H9 (cell line): ENCODE data around the gene DBNL. TPM values are rescaled to one million over a fixed set of nuclear protein-coding genes. Genes with fewer than 3 reads are reported as not detected.
"Not testable (repeated sequence)": the region's sequence is repeated elsewhere in the genome, so short reads cannot be mapped to it uniquely, and the experiment has no call there.

Source experiments
- DNase-seq: peaks from one replicate; pipeline ENCODE4 v3.0.0-alpha.2; 2017
- H2AFZ ChIP-seq: one replicate; pipeline ENCODE4 v1.6.1; 2013; ENCODE audit warnings: mild to moderate bottlenecking, low read length, control low read depth, moderate library complexity
- H2AK5ac ChIP-seq: 2 replicates; pipeline ENCODE4 v1.6.1; 2013; ENCODE audit warnings: low read length, control low read depth, mixed read lengths; ENCODE audit not compliant: insufficient read length
- H2BK120ac ChIP-seq: one replicate; pipeline ENCODE4 v1.6.1; 2013; ENCODE audit warnings: low read depth, mild to moderate bottlenecking, low read length, control low read depth, inconsistent platforms; ENCODE audit not compliant: poor library complexity, severe bottlenecking
- H2BK12ac ChIP-seq: 2 replicates; pipeline ENCODE4 v1.6.1; 2013; ENCODE audit warnings: low read length, control low read depth, mixed read lengths, low read depth; ENCODE audit not compliant: insufficient read length
- H2BK15ac ChIP-seq: 2 replicates; pipeline ENCODE4 v1.6.1; 2013; ENCODE audit warnings: low read depth, low read length, control low read depth
- H2BK20ac ChIP-seq: one replicate; pipeline ENCODE4 v1.6.1; 2013; ENCODE audit warnings: low read depth, mild to moderate bottlenecking, low read length, control low read depth, inconsistent platforms; ENCODE audit not compliant: poor library complexity, severe bottlenecking
- H2BK5ac ChIP-seq: 2 replicates; pipeline ENCODE4 v1.6.1; 2013; ENCODE audit warnings: low read length, control low read depth, mixed read lengths; ENCODE audit not compliant: insufficient read length
- H3K14ac ChIP-seq: 2 replicates; pipeline ENCODE4 v1.6.1; 2013; ENCODE audit warnings: low read length, control low read depth; ENCODE audit not compliant: insufficient read depth
- H3K18ac ChIP-seq: 2 replicates; pipeline ENCODE4 v1.6.1; 2013; ENCODE audit warnings: low read depth, mild to moderate bottlenecking, mixed read lengths, low read length, control low read depth; ENCODE audit not compliant: insufficient read length
- H3K23ac ChIP-seq: 2 replicates; pipeline ENCODE4 v1.6.1; 2013; ENCODE audit warnings: low read length, control low read depth, mixed read lengths, low read depth; ENCODE audit not compliant: insufficient read length
- H3K23me2 ChIP-seq: 2 replicates; pipeline ENCODE4 v1.6.1; 2013; ENCODE audit warnings: low read depth, mild to moderate bottlenecking, mixed read lengths, low read length, control low read depth; ENCODE audit not compliant: insufficient read length, poor library complexity, severe bottlenecking
- H3K27ac ChIP-seq: 2 replicates; pipeline ENCODE4 v1.5.1; 2013; ENCODE audit warnings: low read length, control low read depth, mixed read lengths, low read depth; ENCODE audit not compliant: insufficient read length
- H3K27me3 ChIP-seq: 2 replicates; pipeline ENCODE4 v1.6.1; 2013; ENCODE audit warnings: low read length, control low read depth, inconsistent platforms; ENCODE audit not compliant: insufficient read depth
- H3K4ac ChIP-seq: 2 replicates; pipeline ENCODE4 v1.6.1; 2013; ENCODE audit warnings: low read depth, mild to moderate bottlenecking, control low read depth, inconsistent platforms, low read length, moderate library complexity
- H3K4me1 ChIP-seq: 2 replicates; pipeline ENCODE4 v1.6.1; 2013; ENCODE audit warnings: low read length, control low read depth, inconsistent platforms; ENCODE audit not compliant: insufficient read depth
- H3K4me2 ChIP-seq: 2 replicates; pipeline ENCODE4 v1.6.1; 2013; ENCODE audit warnings: low read length, control low read depth, mixed read lengths; ENCODE audit not compliant: insufficient read length, insufficient read depth
- H3K56ac ChIP-seq: 2 replicates; pipeline ENCODE4 v1.6.1; 2013; ENCODE audit warnings: low read depth, mild to moderate bottlenecking, mixed read lengths, low read length, control low read depth; ENCODE audit not compliant: insufficient read length
- H3K79me1 ChIP-seq: 2 replicates; pipeline ENCODE4 v1.6.1; 2013; ENCODE audit warnings: low read depth, mild to moderate bottlenecking, moderate library complexity, low read length, control low read depth, inconsistent platforms; ENCODE audit not compliant: insufficient read depth, poor library complexity, severe bottlenecking
- H3K79me2 ChIP-seq: 2 replicates; pipeline ENCODE4 v1.6.1; 2013; ENCODE audit warnings: low read length, control low read depth, inconsistent platforms; ENCODE audit not compliant: insufficient read depth
- H3K9ac ChIP-seq: 2 replicates; pipeline ENCODE4 v1.6.1; 2013; ENCODE audit warnings: low read length, control low read depth, mixed read lengths; ENCODE audit not compliant: insufficient read length; ENCODE audit errors: extremely low read depth
- H3K9me3 ChIP-seq: one replicate; pipeline ENCODE4 v1.6.1; 2013; ENCODE audit warnings: low read depth, low read length, inconsistent platforms; ENCODE audit not compliant: control insufficient read depth
- H3T11ph ChIP-seq: one replicate; pipeline ENCODE4 v1.6.1; 2013; ENCODE audit warnings: mild to moderate bottlenecking, low read length, control low read depth, inconsistent platforms
- H4K20me1 ChIP-seq: one replicate; pipeline ENCODE4 v1.6.1; 2013; ENCODE audit not compliant: control insufficient read depth, insufficient read length, insufficient read depth
- H4K5ac ChIP-seq: 2 replicates; pipeline ENCODE4 v1.6.1; 2013; ENCODE audit warnings: low read depth, mild to moderate bottlenecking, mixed read lengths, low read length, control low read depth; ENCODE audit not compliant: insufficient read length
- H4K8ac ChIP-seq: replicated peaks from 2 replicates; pipeline ENCODE4 v1.6.1; 2013; ENCODE audit warnings: low read length, control low read depth, mixed read lengths, low read depth; ENCODE audit not compliant: insufficient read length
- H4K91ac ChIP-seq: 2 replicates; pipeline ENCODE4 v1.6.1; 2013; ENCODE audit warnings: low read depth, mild to moderate bottlenecking, moderate library complexity, mixed read lengths, low read length, control low read depth; ENCODE audit not compliant: insufficient read length
- H3K27ac Mint-ChIP-seq, 3 experiments: 2 replicates in 2 of 3; 3 replicates in 1 of 3; pipeline ENCODE4 v1.8.0; 2020 to 2021; ENCODE audit warnings: mixed read lengths in 3 of 3, mild to moderate bottlenecking in 1 of 3, moderate library complexity in 1 of 3
- H3K27me3 Mint-ChIP-seq: 2 replicates; pipeline ENCODE4 v1.8.0; 2021; ENCODE audit warnings: low read depth, mild to moderate bottlenecking, moderate library complexity, mixed read lengths
- H3K36me3 Mint-ChIP-seq, 3 experiments: 2 replicates in 2 of 3; 3 replicates in 1 of 3; pipeline ENCODE4 v1.8.0; 2020 to 2021; ENCODE audit warnings: low read depth in 3 of 3, mixed read lengths in 3 of 3; ENCODE audit not compliant: insufficient read depth in 1 of 3
- H3K4me1 Mint-ChIP-seq, 2 experiments: 2 replicates each; pipeline ENCODE4 v1.8.0; 2020; ENCODE audit warnings: mixed read lengths in 2 of 2
- H3K4me3 Mint-ChIP-seq, 2 experiments: 2 replicates in 1 of 2; 3 replicates in 1 of 2; pipeline ENCODE4 v1.8.0; 2020 to 2021; ENCODE audit warnings: mild to moderate bottlenecking in 2 of 2, mixed read lengths in 2 of 2, moderate library complexity in 1 of 2
- H3K9me3 Mint-ChIP-seq, 2 experiments: 2 replicates in 1 of 2; 3 replicates in 1 of 2; pipeline ENCODE4 v1.8.0; 2020; ENCODE audit warnings: mild to moderate bottlenecking in 2 of 2, mixed read lengths in 2 of 2, moderate library complexity in 1 of 2
- WGBS: extraction: QIAGEN DNeasy Blood & Tissue Kit; methylation state at CpG from one replicate; pipeline ENCODE4 v1.1.7; 2013; ENCODE audit warnings: missing lambda C conversion rate, low lambda C conversion rate, mixed read lengths; ENCODE audit not compliant: insufficient read length; ENCODE audit errors: extremely low coverage; 5-methylcytosine and 5-hydroxymethylcytosine counted together
- total RNA-seq: library from RNA; stranded (reverse); gene quantifications from 2 replicates; pipeline ENCODE4 v1.2.1, GENCODE V29; 2021

Gene DBNL
- total RNA-seq, 1 experiment from 2014 or later = 51.3 TPM

GRCh38 chr7:44033971-44034844 is 10.3 kb upstream of the DBNL start:
- not testable (repeated sequence) for H3K27ac ChIP-seq, H4K20me1 ChIP-seq, H2BK12ac ChIP-seq, H3K14ac ChIP-seq, H3K4me1 Mint-ChIP-seq, H2AK5ac ChIP-seq, H3K27ac Mint-ChIP-seq, H3T11ph ChIP-seq, H3K4me1 ChIP-seq, H2BK20ac ChIP-seq, H4K91ac ChIP-seq, DNase-seq, H3K4ac ChIP-seq, H4K8ac ChIP-seq, H3K27me3 ChIP-seq, H2BK5ac ChIP-seq, H3K9me3 Mint-ChIP-seq, H3K27me3 Mint-ChIP-seq, H3K9me3 ChIP-seq, H4K5ac ChIP-seq, H3K23me2 ChIP-seq, H3K56ac ChIP-seq, H3K4me3 Mint-ChIP-seq, H3K9ac ChIP-seq, H3K18ac ChIP-seq, H3K79me1 ChIP-seq, H3K79me2 ChIP-seq, H2BK15ac ChIP-seq, H3K4me2 ChIP-seq, H3K36me3 Mint-ChIP-seq, H2BK120ac ChIP-seq, H3K23ac ChIP-seq, H2AFZ ChIP-seq
- no CpG with 5 or more reads among the region's 18 CpGs for WGBS

DNA sequence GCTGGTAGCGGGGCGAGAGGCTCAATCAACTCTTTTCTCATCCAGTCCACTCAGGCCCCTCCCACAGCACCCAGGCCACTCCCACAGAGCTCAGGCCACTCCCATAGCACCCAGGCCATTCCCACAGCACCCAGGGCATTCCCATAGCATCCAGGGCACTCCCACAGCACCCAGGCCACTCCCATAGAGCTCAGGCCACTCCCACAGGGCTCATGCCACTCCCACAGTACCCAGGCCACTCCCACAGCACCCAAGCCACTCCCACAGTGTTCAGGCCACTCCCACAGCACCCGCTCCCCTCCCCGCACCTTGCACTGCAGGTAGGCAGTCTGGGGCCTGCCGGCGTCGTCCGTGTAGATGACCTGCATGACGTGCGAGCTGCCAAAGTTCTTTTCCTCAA is 8.1 kb upstream of the DBNL start:
- not testable (repeated sequence) for H2AK5ac ChIP-seq, H4K91ac ChIP-seq, H4K5ac ChIP-seq, H2BK12ac ChIP-seq, H3T11ph ChIP-seq, H3K9ac ChIP-seq, H3K4me1 ChIP-seq, H3K36me3 Mint-ChIP-seq, H3K9me3 ChIP-seq, H4K8ac ChIP-seq, H3K27me3 ChIP-seq, H3K79me1 ChIP-seq, H3K4me3 Mint-ChIP-seq, H3K27ac Mint-ChIP-seq, H3K9me3 Mint-ChIP-seq, H3K18ac ChIP-seq, H3K79me2 ChIP-seq, H3K4me2 ChIP-seq, H2BK20ac ChIP-seq, H3K23me2 ChIP-seq, H3K23ac ChIP-seq, H3K27ac ChIP-seq, H2BK15ac ChIP-seq, H3K56ac ChIP-seq, H2BK5ac ChIP-seq, H3K4me1 Mint-ChIP-seq, H4K20me1 ChIP-seq, H3K14ac ChIP-seq, H3K4ac ChIP-seq, H2AFZ ChIP-seq, H2BK120ac ChIP-seq
- WGBS = no CpG with 5 or more reads among the region's 10 CpGs
- peak; percentile 76 for DNase-seq
- H3K27me3 Mint-ChIP-seq = peaks cover 16% of the 10 kb centered on the region
